SH-SY5Y (cell line): ENCODE results near the gene MID1IP1.
A peak's percentile ranks its signal among the peaks of the same experiment; 100 is the strongest.

ENCODE experiments used
- GATA2 ChIP-seq: IDR thresholded peaks from 2 replicates; pipeline ENCODE4 v1.6.1; 2011; ENCODE audit warnings: mild to moderate bottlenecking, low read depth, low read length
- GATA3 ChIP-seq: IDR thresholded peaks from 2 replicates; pipeline ENCODE4 v1.6.1; 2011; ENCODE audit warnings: low read depth, mild to moderate bottlenecking, low read length, moderate library complexity

Gene MID1IP1, protein sequence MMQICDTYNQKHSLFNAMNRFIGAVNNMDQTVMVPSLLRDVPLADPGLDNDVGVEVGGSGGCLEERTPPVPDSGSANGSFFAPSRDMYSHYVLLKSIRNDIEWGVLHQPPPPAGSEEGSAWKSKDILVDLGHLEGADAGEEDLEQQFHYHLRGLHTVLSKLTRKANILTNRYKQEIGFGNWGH

DNA sequence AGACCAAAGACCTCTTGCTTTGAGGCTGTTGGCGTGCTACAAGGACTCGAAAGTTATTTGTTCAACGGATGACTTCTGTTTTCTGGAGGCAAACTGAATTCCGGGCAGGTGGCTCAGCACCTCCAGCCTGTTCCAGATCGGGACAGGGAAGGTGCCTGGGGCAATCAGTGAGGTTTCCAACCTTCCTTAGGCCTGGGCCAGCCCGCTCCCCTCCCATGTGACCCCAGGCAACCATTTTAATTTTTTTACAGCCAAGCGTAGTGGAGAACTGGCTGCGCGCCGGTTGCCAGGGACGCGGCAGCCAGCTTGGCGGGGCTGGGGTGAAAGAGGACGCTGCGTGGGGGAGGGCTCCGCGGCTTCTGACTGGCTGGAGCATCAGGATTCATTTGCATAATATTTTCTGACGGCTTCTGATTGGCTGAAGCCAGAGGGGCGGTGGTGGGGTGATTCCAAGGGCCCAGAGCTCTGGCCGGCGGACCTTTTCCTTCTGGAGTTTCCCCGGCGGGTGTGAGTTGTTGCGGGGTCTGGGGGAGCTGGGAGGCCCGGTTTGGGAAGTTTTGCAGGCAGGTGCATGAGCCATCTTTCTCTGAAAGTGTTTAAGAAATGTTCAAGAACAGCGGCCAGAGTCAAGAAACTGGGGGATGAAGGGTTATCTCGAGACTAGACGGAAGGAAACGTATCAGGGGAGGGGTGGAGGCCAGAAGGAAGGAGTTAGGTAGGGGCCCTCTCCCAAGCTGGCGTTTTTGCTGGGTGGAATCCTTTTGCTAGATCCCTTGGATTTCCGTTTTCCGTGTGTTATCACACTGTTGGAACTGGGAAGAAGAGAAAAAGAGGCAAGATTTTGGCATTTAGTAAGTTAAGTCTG, at the start of gene MID1IP1:
Gene MID1IP1 (plus strand): TSS at position 479 of the 865 bp plus-strand sequence. CDS start 3,488 bp downstream, outside the sequence.
- TF ChIP-seq GATA2 (no peak), GATA3 (no peak)

DNA sequence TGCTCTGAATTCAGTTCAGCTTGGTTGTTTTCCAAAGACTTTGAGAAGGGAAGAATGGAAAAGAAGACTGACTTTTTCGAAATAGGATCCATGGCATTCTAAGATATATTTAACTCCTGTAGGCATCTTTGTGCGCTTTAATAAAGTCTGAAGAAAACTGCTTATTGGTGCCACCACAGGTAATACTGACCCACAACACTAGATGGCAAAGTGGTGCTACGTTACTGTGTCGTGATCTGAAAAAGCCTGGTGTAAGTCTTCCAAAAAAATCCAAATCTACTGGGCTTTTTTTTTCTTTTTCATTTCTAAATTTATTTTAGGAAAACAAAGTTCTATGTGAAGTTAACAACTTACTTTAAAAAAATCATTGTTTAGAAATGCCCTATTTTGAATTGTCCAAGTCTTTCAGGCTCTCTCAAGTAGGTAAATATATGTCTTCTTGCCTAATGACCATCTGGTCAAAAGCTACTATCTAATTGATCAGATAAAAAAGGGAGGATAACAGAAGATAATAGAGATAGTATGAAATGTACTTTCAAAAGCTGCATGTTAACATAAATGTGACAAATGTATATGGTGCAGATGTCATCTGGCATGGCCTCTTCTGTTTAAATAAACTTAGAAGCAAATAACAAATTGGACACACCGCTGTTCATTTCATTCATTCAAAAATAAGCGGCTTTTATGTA, 47.0 kb upstream of the MID1IP1 start:
- peak; percentile 78 for TF ChIP-seq GATA3
- no peak for TF ChIP-seq GATA2

DNA sequence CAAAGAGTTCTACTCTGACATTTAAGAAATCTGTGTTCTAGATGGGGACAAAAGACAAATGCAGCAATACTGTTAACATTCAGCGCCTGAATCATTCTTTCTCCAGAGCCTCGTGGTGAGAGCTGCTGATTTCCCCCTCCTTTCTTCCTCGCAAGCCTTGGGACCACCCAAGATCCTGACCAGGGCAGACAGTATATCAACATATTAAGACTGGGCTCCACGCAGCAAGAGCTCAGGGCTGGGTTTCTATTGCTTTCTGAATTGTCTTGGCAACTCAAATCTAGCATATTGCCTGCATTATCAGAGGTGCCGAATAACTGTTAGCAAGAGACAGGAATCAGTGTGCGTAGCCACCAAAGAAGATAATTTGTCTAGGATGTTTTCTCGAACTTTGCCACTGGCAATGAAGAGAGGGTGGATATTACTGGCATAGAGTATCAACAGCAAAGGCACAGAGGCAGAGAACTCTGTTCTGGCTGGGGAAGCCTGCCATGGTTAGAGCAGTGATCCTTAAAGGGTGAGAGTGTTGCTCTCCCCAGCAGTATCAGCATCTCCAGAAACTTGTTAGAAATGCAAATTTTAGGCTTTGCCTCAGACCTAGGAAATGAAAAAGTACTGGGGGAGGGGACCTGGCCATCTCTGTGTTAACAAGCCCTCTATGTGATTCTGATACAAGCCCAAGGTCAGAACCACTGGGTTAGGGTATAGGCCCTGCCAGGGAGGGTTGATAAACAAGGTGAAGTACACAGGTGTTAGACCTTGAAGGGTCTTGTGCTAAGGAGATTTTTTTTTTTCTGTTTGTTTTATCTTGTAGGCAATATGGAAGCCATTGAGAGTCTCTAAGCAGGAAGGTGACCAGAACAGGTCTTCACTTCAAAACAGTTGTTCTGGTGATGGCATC, 46.2 kb upstream of the MID1IP1 start:
- no peak for TF ChIP-seq GATA2
- no peak for TF ChIP-seq GATA3

DNA sequence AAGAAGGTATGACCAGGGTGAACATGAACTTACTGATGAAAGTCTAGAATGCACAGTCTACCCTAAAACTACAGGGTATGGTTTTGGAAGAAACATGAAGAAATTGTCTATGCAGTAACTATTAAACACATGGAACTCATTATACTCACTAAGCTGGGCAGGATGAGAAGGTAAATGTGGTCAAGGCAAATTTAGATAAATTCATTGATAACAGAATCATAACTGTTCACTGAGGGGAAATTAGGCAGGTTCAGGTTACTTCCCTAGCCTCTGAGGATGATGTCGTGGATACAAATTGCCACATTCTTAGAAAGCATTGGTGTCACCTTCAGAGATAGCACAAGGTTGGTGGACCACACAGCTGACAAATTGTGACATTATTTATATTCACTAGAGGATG, 40.4 kb upstream of the MID1IP1 start:
- TF ChIP-seq GATA3 (no peak), GATA2 (no peak)

DNA sequence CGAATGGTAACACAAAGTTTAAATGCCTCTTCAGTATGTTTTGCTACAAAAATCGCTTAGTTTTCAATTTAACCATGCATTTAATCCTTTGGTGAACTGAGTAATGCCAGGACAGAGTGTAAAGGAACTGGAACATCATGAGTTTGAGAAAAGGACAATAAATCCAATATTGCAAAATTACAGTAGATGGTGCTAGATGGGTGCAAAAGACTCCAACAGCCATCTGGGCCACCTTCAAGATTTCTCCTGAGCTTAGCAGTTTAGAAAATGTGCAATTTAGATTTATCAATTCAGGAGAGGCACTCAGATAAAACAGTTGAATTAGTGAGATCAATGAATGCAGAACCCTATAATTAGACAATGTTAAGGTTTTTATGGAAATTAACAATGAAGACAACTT, 33.2 kb upstream of the MID1IP1 start:
- TF ChIP-seq GATA2: no peak
- TF ChIP-seq GATA3: no peak

DNA sequence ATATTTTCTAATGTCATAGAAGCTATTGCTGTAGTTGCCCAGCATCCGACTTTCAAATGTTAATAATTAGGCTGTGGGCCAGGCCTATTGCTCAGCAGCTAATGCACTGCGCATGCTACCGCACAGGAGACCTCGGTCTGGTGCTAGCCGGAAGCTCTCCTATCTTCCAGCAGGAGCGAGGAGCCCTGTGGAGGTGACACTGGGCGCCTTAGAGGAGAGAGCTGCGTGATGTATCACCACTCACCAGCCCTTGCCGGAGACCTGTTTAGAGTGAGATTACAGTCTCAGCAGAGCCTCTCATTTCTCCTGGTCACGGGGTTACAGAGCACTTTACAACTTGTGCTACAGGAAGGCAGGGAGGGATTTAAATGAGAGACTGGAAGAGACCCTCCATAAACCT, 31.1 kb upstream of the MID1IP1 start:
- no peak for TF ChIP-seq GATA3

DNA sequence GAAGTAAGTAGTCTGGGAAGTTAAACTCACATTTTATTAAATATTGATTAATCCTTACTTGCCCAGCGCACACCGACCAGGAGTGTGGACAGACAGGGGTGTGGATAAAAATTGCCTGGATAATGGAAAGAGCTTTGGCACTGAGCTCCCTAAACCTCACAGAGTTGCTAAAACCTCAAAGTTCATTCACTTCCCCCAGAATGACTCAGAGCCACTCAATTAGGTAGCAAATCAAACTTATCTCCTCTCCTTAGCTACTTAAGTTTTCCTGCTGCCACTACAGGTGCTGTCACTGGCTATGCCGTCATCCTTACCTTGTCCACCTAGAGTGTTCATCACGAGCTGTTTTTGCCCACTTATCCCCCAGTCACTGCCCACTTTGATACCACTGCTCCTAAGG, 27.0 kb upstream of the MID1IP1 start:
- TF ChIP-seq GATA2 (no peak), GATA3 (no peak)

DNA sequence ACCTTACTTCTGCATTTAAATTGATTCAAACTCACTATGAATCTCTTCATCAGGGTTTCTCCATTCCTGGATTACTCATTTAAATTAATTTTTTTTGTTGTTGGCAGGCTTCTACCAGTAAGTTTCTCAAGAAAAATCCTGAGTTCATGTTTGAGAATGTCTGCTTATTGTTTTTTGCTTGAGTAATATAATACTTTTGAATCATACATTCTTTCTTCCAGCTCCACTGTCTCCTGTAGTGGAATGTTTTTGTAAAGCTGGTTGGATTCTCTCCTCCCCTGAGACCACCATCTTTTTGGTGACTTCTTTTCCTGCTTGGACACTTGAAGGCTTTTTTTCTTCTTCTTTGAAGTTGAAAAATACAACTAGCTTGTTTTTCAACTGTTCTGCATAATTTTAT, 4.3 kb upstream of the MID1IP1 start:
- TF ChIP-seq GATA3 (no peak), GATA2 (no peak)

DNA sequence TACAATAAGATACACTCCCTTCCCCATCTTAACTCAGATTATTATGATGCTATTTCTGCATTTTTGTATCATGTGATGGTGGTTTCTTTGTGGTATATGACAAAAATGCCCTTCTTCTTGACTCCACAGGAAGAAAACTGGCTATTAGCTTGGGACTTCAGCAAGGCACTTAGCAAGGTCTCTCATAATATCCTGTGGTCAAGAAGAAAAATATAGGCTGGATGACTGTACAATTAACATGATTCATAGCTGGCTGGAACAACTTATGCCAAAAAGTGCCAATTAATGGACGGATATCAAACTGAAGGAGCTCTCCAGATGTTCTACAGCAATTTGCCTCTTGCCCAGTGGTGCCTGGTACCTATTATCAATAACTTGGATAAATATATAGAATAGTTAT, 2.3 kb upstream of the MID1IP1 start:
- TF ChIP-seq GATA2 (no peak), GATA3 (no peak)

DNA sequence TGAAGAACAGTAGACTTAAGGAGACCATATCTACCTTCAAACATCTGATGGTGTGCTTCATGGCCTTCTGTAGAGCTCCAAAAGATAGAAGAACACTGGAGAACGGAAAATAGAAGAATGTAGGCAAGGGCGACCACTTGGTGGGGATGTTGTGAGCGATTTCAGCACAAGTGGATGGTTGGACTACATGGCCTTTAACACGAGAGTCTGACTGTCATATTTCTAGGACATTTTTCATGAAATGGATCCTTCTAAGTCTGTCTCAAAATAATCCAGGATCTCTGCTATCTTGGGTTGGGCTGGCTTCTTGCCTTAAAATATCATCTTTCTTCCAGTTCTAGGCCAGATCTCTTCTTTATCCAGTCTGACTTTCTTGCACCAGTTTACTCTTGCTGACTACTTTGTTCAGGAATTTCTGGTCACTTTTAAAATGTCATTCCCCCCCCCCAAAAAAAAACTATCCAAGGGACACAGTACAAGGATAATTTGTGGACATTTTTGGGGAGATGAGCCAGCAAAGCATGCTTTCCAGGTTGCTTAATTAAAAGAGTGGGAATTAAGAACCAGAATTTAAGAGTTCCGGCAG, 1.2 kb upstream of the MID1IP1 start:
- no peak for TF ChIP-seq GATA3
- no peak for TF ChIP-seq GATA2

DNA sequence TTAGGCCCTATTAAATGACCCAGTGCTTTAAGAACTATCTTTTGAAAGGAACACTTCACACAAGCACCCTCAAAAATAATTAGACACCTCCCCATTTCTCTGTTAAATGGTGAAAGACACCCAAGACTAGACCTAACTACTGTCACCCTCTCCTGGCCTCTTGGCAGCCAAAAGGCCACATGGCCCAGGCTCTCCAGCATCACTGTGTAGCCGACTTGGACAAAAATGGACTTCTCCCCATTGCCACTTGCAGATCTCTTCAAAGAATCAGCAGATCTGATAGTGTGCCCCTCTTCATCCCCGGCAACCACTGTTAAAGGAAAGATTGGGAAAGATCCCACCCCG, 2.0 kb downstream of the MID1IP1 start:
- no peak for TF ChIP-seq GATA2
- no peak for TF ChIP-seq GATA3

DNA sequence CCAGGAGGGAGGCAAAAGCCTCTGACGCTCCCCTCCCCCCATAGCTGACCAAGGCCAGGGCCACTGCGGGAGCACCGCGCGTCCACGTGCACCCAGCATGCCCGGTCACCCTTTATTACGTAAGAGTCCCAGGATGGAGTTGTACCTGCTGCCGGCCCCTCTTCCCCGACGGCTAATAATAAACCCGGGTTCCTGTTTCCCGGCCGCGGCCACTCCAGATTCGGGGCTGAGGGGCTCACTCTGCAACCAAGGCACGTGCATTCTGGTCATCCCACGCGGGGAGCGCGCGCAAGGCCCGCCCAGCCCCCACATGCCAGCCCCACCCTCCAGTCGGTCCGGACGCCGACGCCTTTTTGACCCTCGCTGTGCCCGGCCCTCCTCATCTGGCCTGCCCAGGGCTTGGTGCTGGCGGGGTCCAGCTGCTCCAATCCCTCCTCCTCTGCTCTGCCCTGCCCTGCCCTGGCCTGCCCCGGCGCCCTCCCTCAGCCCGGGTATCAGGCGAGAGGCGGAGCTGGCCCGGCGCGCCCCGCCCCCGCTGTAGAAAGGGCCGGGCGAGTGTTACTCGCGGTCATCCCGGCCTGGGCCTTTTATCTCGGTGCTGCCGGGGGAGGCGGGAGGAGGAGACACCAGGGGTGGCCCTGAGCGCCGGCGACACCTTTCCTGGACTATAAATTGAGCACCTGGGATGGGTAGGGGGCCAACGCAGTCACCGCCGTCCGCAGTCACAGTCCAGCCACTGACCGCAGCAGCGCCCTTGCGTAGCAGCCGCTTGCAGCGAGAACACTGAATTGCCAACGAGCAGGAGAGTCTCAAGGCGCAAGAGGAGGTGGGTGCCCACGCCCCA, 2.6 kb downstream of the MID1IP1 start:
- TF ChIP-seq GATA2: no peak
- TF ChIP-seq GATA3: no peak

DNA sequence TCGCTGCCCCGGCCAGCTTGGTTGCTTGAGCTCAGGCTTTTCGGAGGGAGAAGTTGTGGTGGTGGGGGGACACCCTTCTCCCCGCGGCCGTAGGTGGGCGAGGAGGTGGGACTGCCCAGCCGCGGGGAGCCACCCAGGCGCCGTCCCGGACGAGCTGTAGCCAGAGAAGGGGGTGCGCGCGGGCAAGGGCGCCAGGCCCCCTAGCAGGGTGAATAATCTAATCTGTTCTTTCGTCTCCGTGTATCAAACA, 3.1 kb downstream of the MID1IP1 start:
- no peak for TF ChIP-seq GATA3
- TF ChIP-seq GATA2: no peak
